ENCODE data around the gene CLEC18A. TPM values are rescaled to one million over a fixed set of nuclear protein-coding genes. Genes with fewer than 3 reads are reported as not detected.
"Not testable (repeated sequence)": the region's sequence is repeated elsewhere in the genome, so short reads cannot be mapped to it uniquely, and the experiment has no call there.

CLEC18A gene
- polyA plus RNA-seq, 3 donors: 0.67 to 1.1 (median 0.89) TPM

DNA sequence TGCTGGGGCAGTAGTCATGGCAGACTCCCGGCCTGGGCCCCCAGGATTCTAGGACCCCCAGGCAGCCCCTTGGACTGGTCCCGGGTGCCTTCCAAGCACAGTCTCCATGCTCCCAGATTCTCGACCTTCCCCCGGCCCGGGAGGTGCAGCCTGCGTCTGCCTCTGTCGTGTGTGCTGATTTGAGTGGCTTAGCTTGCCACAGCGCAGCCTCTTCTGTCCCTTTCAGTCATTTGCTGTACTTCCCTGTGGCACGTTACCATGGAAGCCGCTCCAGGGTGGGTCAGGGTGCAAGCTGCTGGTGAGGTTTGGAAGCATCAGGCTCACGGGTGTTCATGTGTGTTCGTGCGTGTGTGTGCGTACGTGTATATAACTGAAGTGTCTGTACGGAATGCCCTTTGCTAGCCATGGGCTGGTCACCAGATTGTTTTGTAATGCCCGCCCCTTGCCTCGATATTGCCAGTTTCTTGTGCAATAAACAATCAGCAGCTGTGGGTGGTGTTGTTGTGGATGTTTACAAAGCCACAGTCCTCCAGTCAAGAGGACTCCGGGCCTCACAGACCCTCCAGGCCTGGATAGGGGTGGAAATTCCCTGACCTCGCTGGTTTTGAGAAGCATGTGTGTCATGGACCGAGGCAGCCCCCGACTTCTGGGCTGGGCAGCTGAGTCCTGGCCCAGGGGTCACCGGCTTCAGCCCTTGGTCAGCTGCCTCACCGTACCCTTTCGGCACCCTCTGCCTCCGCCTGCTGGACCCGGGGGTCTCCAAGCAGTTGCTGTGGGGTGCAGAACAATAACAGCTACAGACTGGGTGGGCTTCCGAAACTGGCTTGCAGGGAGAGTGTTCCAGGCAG is 9.7 kb upstream of the CLEC18A start:
- H3K27ac ChIP-seq (ENCODE audit: low read depth, low read length): no peak overlapping the region
- WGBS, 3 donors: 76 to 91% (median 82%) methylated on average over 26 to 28 of the region's 28 CpGs

DNA sequence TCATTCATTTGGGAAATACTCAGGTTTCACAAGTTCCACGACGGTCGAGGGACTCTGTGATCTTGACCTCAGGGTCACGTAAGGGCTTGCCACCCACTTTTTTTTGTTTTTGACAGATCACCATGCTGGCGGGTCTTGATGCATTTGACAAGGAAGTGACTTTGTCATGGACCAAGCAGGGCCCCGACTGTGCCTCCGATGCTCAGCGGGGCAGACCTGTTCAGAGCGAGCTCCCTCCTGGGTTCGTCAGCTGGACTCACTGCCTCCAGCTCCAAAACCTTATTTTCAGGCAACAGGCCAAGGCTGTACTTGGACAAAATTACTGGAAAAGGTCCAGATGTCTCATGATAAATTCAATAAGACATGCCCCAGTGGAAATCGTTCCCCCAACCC is 9.0 kb upstream of the CLEC18A start:
- WGBS, 3 donors: 52 to 76% (median 66%) methylated on average over 11 of the region's 11 CpGs
- H3K27ac ChIP-seq (ENCODE audit: low read depth, low read length): no peak overlapping the region

DNA sequence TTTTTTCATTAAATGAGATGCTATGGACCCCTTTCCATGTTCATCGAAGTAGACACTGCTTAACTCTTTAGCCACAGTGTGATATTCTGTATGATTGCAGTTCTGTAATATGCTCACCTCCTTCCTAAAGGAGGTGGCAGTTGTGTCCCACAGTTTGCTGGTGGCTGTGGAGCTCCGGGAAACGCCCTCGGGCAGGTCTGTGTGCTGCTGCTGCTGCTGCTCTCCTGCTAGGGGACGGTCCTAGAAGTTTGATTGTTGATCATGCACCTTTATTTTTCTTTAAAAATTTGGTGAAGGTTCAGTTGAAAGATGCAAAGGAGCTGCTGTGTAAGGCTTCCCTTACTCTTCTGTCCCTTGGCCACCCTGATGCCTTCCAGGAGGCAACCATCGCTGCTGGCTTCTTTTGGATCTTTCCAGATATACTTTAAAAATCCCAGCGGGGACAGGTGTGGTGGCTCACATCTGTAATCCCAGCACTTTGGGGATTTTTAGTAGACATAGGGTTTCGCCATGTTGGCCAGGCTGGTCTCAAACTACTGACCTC is 8.4 kb upstream of the CLEC18A start:
- no peak overlapping the region for H3K27ac ChIP-seq (ENCODE audit: low read depth, low read length)
- WGBS, 3 donors: 87% methylated on average over 8 of the region's 8 CpGs

DNA sequence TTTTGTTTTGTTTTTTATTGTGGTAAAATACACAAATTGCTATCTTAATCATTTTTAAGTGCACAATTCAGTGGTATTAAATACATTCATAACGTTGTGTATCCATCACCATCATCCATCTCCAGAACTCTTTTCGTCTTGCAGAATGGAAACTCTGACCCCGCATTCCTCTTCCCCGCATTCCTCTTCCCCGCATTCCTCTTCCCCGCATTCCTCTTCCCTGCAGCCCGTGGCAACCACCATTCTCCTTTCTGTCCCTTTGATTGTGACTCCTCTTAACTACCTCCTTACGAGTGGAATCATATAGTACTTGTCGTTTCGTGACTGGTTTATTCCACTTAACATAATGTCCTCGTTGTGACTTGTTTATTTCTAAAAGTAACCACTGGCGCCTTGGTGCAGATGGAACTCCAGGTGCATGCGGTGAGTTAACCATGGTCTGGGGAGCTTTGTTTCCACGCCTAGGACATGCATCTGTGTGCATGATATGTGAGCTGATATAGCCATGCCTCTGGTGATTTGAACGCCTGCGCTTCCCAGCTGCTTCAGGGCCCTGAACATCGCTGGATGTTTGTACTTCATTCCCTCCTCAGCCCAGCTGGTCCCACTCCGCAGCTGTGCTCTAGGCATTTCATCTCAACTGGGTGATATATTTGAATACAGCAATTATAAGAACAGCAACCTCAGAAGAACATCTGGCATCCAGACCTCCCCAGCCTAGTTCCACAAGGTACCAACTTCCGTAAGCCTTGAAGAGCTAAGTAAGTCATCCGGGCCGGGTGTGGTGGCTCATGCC is 7.7 kb upstream of the CLEC18A start:
- not testable (repeated sequence) for H3K27ac ChIP-seq (ENCODE audit: low read depth, low read length)
- WGBS, 3 donors: 86 to 91% (median 89%) methylated on average over 14 to 15 of the region's 21 CpGs

DNA sequence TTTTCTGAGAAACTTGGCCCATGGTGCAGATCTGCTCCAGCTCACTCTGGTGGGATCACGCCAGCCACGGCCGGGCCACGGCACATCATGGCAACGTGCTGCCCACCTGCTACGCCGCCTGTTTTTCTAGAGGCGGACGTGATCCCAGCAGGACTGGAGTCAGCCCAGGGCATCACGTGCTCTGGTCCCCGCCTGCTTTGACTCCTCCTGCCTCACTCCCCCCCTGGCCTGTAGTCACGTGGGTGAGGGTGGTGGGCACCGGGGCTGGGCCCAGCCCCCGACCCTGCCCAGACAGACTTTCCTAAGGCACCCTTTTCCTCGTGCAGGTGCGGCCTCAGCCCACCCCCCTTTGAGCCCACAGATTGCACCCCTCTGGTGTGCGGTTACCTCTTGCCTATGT is 723 bp upstream of the CLEC18A start:
- H3K27ac ChIP-seq (ENCODE audit: low read depth, low read length): not testable (repeated sequence)
- no CpG with 5 or more reads among the region's 17 CpGs for WGBS, 3 donors

DNA sequence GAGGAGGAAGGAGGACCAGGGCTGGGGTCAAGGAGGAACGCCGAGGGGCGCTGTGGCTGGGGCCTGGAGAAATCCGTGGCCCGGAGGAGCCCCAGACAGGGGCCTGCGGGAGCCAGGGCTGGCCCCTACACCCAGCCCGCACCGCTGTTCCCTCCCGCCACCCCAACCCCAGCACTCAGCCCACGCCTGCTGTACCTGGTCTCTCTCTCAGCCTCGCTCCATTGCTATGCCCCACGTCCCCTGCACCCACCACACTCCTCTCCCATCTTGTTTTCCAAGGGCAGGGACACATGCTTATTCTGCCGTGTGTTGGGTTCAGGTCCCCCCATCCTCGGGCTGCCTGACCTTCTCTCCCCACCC is 518 bp downstream of the CLEC18A start:
- no CpG with 5 or more reads among the region's 14 CpGs for WGBS, 3 donors

DNA sequence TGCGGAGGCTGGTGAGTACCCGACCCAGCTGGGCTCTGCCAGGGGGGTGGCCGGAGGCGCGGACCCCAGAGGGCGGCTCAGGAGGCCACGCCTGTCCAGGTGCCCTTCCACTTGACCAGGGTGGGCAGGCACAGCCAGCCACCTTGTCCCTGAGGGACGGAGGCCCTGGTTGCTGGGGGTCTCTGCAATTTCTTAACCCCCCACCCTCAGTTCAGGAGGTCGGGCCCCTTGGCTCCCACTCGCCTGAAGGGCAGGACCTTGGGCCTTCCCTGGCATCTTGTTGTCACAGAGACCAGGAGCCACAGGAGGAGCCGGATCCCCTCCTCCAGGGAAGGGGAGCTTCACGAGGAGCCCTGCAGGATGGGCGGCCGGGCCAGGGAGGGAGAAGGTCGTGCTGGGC is 982 bp downstream of the CLEC18A start:
- H3K27ac ChIP-seq (ENCODE audit: low read depth, low read length): not testable (repeated sequence)
- 82 to 96% (median 89%) methylated on average over 1 to 5 of the region's 15 CpGs for WGBS, 3 donors

More for the DNA sequence above, 518 bp downstream of the CLEC18A start:
- not testable (repeated sequence) for H3K27ac ChIP-seq (ENCODE audit: low read depth, low read length)

DNA sequence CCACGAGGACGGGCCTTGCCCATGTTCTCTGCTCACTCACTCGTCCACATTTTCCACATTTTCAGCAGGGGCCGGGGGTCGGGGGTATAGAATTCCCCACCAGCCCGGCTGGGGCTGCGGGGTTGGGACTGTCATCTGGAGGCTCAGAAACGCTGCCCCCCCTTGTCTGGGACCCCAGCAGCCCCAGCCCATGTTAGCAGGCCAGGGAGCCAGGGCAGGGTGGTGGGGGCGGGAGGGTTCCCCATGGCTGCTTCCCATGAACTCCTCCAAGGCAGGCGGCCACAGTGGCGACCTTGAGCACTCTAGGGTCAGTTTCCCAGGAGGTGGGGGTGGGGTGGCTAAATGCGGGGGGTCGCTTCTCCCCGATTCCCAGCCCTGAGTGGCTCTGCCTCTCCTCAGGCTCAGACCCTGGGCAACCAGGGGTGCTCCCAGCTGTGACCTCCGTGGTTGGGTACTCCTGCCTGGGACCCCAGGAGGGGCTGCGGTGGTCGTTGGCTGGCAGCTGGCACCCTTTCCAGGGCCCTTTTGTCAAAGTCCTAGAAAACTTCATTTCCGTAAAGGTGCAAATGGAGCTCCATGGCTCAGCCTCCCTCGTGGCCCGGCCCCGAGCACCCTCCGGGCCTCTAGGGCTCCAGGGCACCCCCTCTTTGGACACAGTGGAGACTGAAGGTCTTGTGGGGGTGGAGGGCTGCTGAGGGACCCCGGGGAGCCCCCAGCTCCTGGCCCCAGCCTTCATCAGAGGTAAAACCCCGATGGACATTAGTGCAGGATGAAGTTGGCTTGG is 1.6 kb downstream of the CLEC18A start:
- WGBS, 3 donors: 75 to 77% (median 77%) methylated on average over 13 to 14 of the region's 24 CpGs
- H3K27ac ChIP-seq (ENCODE audit: low read depth, low read length): not testable (repeated sequence)

DNA sequence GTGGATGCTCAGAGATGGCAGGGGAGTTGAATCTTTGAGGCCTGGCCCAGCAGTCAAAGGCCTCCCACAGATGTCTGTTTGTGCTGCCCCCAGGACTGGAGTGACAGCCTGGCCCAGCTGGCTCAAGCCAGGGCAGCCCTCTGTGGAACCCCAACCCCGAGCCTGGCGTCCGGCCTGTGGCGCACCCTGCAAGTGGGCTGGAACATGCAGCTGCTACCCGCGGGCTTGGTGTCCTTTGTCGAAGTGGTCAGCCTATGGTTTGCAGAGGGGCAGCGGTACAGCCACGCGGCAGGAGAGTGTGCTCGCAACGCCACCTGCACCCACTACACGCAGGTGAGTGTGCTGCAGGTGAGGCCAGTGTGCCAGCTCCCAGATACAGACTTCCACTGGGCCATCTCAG is 3.1 kb downstream of the CLEC18A start:
- H3K27ac ChIP-seq (ENCODE audit: low read depth, low read length): not testable (repeated sequence)
- 93 to 97% (median 95%) methylated on average over 7 to 13 of the region's 13 CpGs for whole genome bisulfite sequencing, 3 donors

DNA sequence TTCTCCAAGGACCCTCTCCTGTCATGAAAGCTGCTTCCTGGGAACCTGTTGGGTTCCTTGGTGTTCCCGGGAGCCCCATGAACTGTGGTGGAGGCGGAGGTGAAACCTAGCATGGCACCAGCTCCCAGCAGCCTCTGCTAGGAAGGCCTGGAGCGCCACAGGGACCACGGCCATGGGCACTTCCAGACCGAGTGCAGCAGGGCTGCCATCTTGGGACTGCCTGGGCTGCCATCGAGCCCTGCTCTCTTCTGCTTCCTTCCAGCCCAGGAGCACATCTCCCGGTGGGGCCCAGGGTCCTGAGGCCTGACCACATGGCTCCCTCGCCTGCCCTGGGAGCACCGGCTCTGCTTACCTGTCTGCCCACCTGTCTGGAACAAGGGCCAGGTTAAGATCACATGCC is 12.2 kb downstream of the CLEC18A start:
- 95 to 98% methylated on average over 4 of the region's 9 CpGs; no CpG with 5 or more reads in 1 of the 3 donors for WGBS, 3 donors
- H3K27ac ChIP-seq (ENCODE audit: low read depth, low read length): not testable (repeated sequence)

DNA sequence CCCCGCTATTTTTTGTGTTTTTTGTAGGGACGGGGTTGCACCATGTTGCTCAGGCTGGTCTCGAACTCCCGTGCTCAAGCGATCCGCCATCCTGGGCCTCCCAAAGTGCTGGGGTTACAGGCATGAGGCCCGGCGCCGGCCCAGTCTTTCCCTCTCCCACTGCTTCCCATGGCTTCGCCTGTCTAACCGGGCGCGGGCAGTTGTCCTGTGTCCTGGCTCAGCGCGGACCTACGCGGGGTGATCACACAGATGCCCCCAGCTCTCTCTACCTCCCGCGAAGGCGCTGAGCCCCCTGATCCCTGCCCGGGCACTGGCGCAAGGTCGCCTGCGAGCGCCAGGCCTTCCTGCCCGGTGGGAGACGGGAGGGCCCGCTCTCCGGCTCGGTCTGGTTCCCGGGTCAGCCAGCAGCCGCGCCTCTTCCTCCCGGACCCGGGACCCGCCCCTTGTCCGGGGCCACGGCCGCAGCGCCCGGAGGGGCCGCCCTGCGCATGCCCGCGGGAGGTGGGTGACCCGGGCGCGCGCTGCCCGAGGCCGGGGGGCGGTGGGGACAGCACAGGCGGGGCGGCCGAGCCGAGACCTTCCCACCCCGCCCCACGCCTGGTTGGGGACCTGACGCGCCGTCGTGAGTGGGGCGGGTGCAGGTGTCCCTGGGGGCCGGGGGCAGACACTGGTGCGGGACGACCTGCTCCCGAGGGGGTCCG is 14.0 kb downstream of the CLEC18A start:
- H3K27ac ChIP-seq (ENCODE audit: low read depth, low read length): not testable (repeated sequence)
- 13 to 100% (median 23%) methylated on average over 1 to 47 of the region's 68 CpGs for WGBS, 3 donors

DNA sequence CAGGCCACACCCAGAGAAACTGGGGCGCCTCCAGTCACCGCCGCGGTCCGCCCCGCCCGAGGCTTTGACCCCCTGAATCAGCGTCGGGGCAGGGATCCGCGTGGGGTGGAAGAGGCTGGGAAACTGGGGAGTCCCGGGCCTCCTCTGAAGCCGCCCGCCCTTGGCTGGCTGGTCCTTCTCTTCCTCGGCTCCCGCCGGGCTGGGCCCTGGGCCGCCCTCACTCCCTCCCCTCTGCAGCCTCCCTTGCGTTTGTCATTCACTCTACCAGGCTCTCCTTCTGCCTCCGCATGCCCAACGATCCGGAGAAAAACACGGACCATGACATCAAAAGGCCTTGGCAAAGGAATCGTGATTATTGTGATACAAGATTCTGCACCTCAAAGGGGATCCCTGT is 14.5 kb downstream of the CLEC18A start:
- WGBS, 3 donors: 4 to 23% methylated on average over 5 of the region's 24 CpGs; no CpG with 5 or more reads in 1 of the 3 donors
- H3K27ac ChIP-seq (ENCODE audit: low read depth, low read length): not testable (repeated sequence)

DNA sequence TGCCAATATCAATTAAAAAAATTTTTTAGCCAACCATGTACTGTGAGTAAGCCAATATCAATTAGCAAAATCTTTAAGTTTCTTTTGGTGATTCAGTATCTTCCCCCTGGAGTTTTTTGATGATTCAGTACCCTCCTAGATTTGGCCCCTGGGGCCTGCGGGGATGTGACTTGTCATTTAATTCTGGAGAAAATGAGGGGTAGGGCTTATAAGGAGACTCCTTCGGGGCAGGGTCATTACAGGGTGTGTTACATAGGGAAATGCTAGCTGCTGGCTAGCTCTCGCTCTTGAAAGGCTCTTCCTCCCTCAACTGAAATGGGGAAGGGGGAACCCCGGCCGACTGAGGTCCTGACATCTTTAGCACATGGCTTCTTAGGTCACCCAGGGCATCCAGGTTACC is 16.6 kb downstream of the CLEC18A start:
- not testable (repeated sequence) for H3K27ac ChIP-seq (ENCODE audit: low read depth, low read length)
- WGBS, 3 donors: no CpG with 5 or more reads among the region's 5 CpGs

DNA sequence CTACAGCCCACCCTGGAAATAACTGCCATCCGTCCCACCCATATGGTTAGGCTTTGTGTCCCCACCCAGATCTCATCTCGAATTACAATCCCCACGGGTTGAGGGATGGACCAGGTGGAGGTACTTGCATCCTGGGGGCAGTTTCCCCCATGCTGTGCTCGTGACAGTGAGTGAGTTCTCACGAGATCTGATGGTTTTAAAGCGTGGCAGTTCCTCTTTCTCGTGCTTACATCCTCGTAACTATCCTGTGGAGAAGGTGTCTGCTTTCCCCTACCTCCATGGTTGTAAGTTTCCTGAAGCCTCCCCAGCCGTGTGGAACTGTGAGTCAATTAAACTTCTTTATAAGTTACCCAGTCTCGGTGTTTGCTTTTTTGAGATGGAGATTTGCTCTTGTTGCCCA is 17.0 kb downstream of the CLEC18A start:
- not testable (repeated sequence) for H3K27ac ChIP-seq (ENCODE audit: low read depth, low read length)
- WGBS, 3 donors: no CpG with 5 or more reads among the region's 10 CpGs

DNA sequence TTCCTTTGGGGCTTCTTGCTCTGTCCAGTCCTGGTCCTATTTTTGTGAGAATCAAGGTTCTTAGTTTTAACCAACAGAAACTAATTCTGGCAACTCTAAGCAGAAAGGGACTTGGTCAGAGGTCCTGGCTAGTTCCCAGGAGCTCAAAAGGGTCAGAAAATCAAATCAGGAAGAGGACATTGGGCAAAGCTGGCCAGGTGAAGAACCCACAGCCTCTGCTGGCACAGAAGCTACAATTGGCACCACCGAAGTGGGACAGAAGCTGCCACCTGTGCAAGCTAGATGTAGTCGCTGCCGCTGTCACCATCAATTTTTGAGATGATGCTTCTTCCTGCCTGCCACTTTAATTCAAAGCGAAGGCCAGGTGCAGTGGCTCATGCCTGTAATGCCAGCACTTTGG is 18.5 kb downstream of the CLEC18A start:
- 69 to 78% (median 77%) methylated on average over 1 to 3 of the region's 4 CpGs for WGBS, 3 donors
- H3K27ac ChIP-seq (ENCODE audit: low read depth, low read length): not testable (repeated sequence)

DNA sequence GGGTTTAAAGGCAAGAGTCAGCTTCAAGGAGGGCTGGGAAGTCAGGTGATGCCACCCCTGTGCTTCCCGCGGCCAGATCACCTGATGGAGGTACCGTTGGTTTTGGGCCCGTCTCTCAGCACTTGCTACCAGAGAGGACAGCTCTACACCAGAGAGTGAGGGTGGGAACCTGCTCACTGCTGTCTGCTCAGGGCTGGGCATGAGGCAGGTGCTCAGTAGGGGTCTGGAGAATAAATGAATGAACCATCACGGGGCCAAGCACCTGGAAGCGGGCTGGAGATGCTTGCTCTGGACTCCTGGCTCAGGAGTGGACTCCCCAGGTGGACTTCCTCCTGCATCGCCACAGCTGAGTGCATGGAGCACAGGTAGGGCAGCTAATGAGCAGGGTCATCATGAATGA is 21.0 kb downstream of the CLEC18A start:
- not testable (repeated sequence) for H3K27ac ChIP-seq (ENCODE audit: low read depth, low read length)
- WGBS, 3 donors: 90 to 93% methylated on average over 3 to 4 of the region's 7 CpGs; no CpG with 5 or more reads in 1 of the 3 donors

DNA sequence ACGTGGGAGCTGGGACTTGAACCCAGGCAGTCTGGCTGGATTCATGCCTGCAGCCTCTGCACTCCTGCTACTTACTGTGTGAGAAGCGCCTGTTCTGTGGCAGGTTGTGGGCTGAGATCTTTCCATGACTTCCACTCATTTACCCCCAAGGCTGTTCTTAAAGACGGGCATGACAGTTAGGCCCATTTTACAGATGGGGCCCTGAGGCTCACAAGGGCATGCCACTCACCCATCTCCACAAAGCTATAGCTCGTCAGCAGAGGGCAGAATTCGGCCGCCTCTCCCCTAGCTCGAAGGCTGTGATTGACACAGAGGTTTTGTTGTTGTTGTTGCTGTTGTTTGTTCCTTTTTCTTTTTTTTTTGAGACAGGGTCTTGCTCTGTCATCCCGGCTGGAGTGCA is 21.8 kb downstream of the CLEC18A start:
- WGBS, 3 donors: 80 to 88% (median 88%) methylated on average over 2 to 7 of the region's 8 CpGs
- not testable (repeated sequence) for H3K27ac ChIP-seq (ENCODE audit: low read depth, low read length)

DNA sequence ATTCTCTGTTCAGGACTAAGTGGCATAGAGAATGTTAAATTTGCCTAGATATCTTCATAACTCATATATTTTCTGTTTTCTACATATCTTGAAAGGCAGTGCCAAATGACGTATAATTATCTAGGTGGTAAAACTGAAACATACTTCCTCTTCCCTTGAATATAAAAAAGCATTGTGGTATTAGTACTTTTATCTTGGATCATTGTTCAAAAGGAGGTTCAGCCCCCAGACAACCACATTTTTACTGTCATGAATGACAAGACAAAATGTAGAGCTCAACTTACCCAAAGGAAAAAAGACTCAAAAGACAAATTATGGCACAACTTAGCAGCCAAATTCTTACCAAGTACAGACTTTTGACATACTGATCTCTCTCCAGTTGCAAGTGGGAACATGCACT is 34.1 kb downstream of the CLEC18A start:
- H3K27ac ChIP-seq (ENCODE audit: low read depth, low read length): not testable (repeated sequence)
- WGBS, 3 donors: 69 to 96% (median 80%) methylated on average over 1 of the region's 1 CpG
